Mesenchymal stem cell (in vitro differentiated cells and primary cell): ENCODE data around the gene MAGEA11.
"Not testable (repeated sequence)": the region's sequence is repeated elsewhere in the genome, so short reads cannot be mapped to it uniquely, and the experiment has no call there.

ENCODE experiments used
- DNase-seq: peaks from one replicate; pipeline ENCODE4 v3.0.0-alpha.2; 2013
- H2AFZ ChIP-seq: one replicate; pipeline ENCODE4 v1.6.1; 2013; ENCODE audit warnings: low read depth, mild to moderate bottlenecking, control low read depth, inconsistent platforms, low read length, moderate library complexity
- H2AK5ac ChIP-seq: 2 replicates; pipeline ENCODE4 v1.6.1; 2013; ENCODE audit warnings: low read length, moderate library complexity, mild to moderate bottlenecking, inconsistent platforms; ENCODE audit not compliant: severe bottlenecking
- H2BK120ac ChIP-seq: one replicate; pipeline ENCODE4 v1.6.1; 2013; ENCODE audit warnings: low read depth, mild to moderate bottlenecking, inconsistent platforms, low read length, moderate library complexity
- H2BK12ac ChIP-seq, 2 experiments: one replicate each; pipeline ENCODE4 v1.6.1; 2013; ENCODE audit warnings: inconsistent platforms in 2 of 2, low read length in 2 of 2, mild to moderate bottlenecking in 2 of 2, moderate library complexity in 2 of 2, control low read depth in 1 of 2
- H2BK15ac ChIP-seq: one replicate; pipeline ENCODE4 v1.6.1; 2013; ENCODE audit warnings: mild to moderate bottlenecking, low read depth, inconsistent platforms; ENCODE audit not compliant: poor library complexity, severe bottlenecking
- H2BK5ac ChIP-seq: 2 replicates; pipeline ENCODE4 v1.6.1; 2013; ENCODE audit warnings: low read depth, mild to moderate bottlenecking, low read length, control low read depth, inconsistent platforms; ENCODE audit not compliant: poor library complexity, severe bottlenecking
- H3K14ac ChIP-seq, 2 experiments: one replicate each; pipeline ENCODE4 v1.6.1; 2013; ENCODE audit warnings: inconsistent platforms in 2 of 2, low read length in 2 of 2, control low read depth in 1 of 2, mild to moderate bottlenecking in 1 of 2, moderate library complexity in 1 of 2
- H3K18ac ChIP-seq, 2 experiments: one replicate each; pipeline ENCODE4 v1.6.1; 2013; ENCODE audit warnings: inconsistent platforms in 2 of 2, low read length in 2 of 2, control low read depth in 1 of 2, low read depth in 1 of 2, mild to moderate bottlenecking in 1 of 2
- H3K23ac ChIP-seq, 2 experiments: one replicate each; pipeline ENCODE4 v1.6.1; 2013; ENCODE audit warnings: inconsistent platforms in 2 of 2, low read length in 2 of 2, mild to moderate bottlenecking in 2 of 2, moderate library complexity in 2 of 2, control low read depth in 1 of 2
- H3K27ac ChIP-seq: 2 replicates; pipeline ENCODE4 v1.5.1; 2013; ENCODE audit warnings: mild to moderate bottlenecking, moderate library complexity, low read length, control low read depth, inconsistent platforms; ENCODE audit not compliant: poor library complexity, severe bottlenecking
- H3K27me3 ChIP-seq, 2 experiments: 2 replicates each; pipeline versions ENCODE4 v1.6.1 to v1.7.0; 2013; ENCODE audit warnings: low read length in 2 of 2, mild to moderate bottlenecking in 2 of 2, moderate library complexity in 2 of 2, control low read depth in 1 of 2, inconsistent platforms in 1 of 2; ENCODE audit not compliant: control insufficient read depth in 1 of 2, insufficient read depth in 1 of 2
- H3K36me3 ChIP-seq, 2 experiments: 2 replicates each; pipeline versions ENCODE4 v1.6.1 to v1.7.0; 2013; ENCODE audit warnings: low read length in 2 of 2, control low read depth in 1 of 2, inconsistent platforms in 1 of 2, low read depth in 1 of 2, mild to moderate bottlenecking in 1 of 2; ENCODE audit not compliant: insufficient read depth in 2 of 2, control insufficient read depth in 1 of 2
- H3K4ac ChIP-seq, 2 experiments: one replicate each; pipeline ENCODE4 v1.6.1; 2013; ENCODE audit warnings: inconsistent platforms in 2 of 2, low read length in 2 of 2, mild to moderate bottlenecking in 2 of 2, moderate library complexity in 2 of 2, control low read depth in 1 of 2, low read depth in 1 of 2
- H3K4me1 ChIP-seq: 2 replicates; pipeline ENCODE4 v1.6.1; 2013; ENCODE audit warnings: low read depth, low read length, control low read depth; ENCODE audit not compliant: control insufficient read depth, insufficient read depth
- H3K4me2 ChIP-seq: 2 replicates; pipeline ENCODE4 v1.6.1; 2013; ENCODE audit warnings: low read length, mild to moderate bottlenecking, inconsistent platforms; ENCODE audit not compliant: poor library complexity, severe bottlenecking
- H3K4me3 ChIP-seq, 2 experiments: 2 replicates each; pipeline versions ENCODE4 v1.5.1 to v1.7.0; 2013; ENCODE audit warnings: low read length in 2 of 2, mild to moderate bottlenecking in 2 of 2, control low read depth in 1 of 2, low read depth in 1 of 2; ENCODE audit not compliant: insufficient read depth in 1 of 2
- H3K79me1 ChIP-seq: replicated peaks from 2 replicates; pipeline ENCODE4 v1.6.1; 2013; ENCODE audit warnings: mild to moderate bottlenecking, control low read depth, low read length, inconsistent platforms; ENCODE audit not compliant: poor library complexity, severe bottlenecking
- H3K9ac ChIP-seq: 2 replicates; pipeline ENCODE4 v1.7.0; 2013; ENCODE audit warnings: mild to moderate bottlenecking, low read length, moderate library complexity
- H3K9me3 ChIP-seq: 2 replicates; pipeline ENCODE4 v1.7.0; 2013; ENCODE audit warnings: mild to moderate bottlenecking, low read length; ENCODE audit not compliant: control insufficient read depth
- H4K8ac ChIP-seq: one replicate; pipeline ENCODE4 v1.6.1; 2013; ENCODE audit warnings: inconsistent platforms, mild to moderate bottlenecking, low read length, moderate library complexity
- H4K91ac ChIP-seq: one replicate; pipeline ENCODE4 v1.6.1; 2013; ENCODE audit warnings: mild to moderate bottlenecking, low read length, inconsistent platforms
- WGBS: methylation state at CpG from one replicate; pipeline ENCODE4 v1.1.7; 2013; ENCODE audit warnings: mixed read lengths; 5-methylcytosine and 5-hydroxymethylcytosine counted together

The MAGEA11 gene

GRCh38 chrX:149718757-149719156 is 6.9 kb downstream of the MAGEA11 start:
- Histone ChIP-seq H2BK12ac (no peak overlapping the region), H3K27me3 (no peaks in the 10 kb centered on the region), H3K4ac (no peak overlapping the region), H3K36me3 (no peaks in the 10 kb centered on the region), H3K14ac (no peak overlapping the region), H3K23ac (no peak overlapping the region), H3K4me1 (peaks cover 1% of the 10 kb centered on the region), H2BK120ac (no peak overlapping the region), H3K4me3 (no peak overlapping the region), H2AFZ (no peak overlapping the region), H2BK15ac (no peak overlapping the region), H2AK5ac (no peak overlapping the region), H4K8ac (no peak overlapping the region), H3K18ac (no peak overlapping the region), H3K4me2 (no peak overlapping the region), H4K91ac (no peak overlapping the region), H3K27ac (no peak overlapping the region), H3K9me3 (no peaks in the 10 kb centered on the region), H3K79me1 (no peaks in the 10 kb centered on the region), H2BK5ac (no peak overlapping the region), H3K9ac (no peak overlapping the region)
- 86% methylated on average over 1 of the region's 1 CpG for WGBS
- no peak for DNase-seq

DNA sequence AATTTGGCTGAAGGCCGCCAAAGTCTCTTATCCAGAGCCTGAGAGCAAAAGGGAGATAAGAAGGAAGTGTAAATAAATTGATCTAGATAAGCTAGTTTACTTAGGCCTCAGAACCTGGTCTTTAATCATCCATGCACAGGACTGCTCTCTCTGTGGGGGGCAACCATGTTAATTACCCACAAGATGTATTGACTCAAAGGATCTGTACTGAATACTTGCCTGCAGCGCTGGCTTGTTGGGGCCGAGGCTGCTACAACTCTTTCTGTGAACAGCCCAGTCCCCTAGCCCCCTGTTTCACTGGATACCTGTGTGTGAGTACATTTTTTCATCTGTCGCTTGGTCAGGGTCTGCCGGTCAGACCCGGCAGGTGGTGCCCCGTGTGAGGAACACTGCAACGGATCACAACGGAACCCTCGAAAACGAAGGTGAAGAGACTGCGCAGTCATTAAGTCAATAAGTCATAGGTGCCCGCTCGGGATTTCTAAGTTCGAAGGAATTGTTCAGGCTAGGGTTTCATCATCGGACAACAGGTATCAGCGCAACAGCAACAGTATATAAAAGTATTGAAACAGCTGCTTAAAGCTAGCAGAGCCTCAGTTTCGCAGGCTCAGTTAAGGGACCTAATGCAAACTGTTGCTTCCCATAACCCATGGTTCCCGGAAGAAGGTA is 8.3 kb downstream of the MAGEA11 start:
- no peak overlapping the region for H2BK5ac ChIP-seq
- H3K27ac ChIP-seq = no peak overlapping the region
- H2AFZ ChIP-seq = no peak overlapping the region
- no peak overlapping the region for H3K4me2 ChIP-seq
- H3K27me3 ChIP-seq = no peaks in the 10 kb centered on the region
- no peak overlapping the region for H3K14ac ChIP-seq
- no peak overlapping the region for H2BK120ac ChIP-seq
- H3K79me1 ChIP-seq = no peaks in the 10 kb centered on the region
- no peak overlapping the region for H4K91ac ChIP-seq
- no peak overlapping the region for H3K9ac ChIP-seq
- no peak overlapping the region for H3K4me3 ChIP-seq
- H3K23ac ChIP-seq = no peak overlapping the region
- no peaks in the 10 kb centered on the region for H3K9me3 ChIP-seq
- no peaks in the 10 kb centered on the region for H3K36me3 ChIP-seq
- no peak for DNase-seq
- no peaks in the 10 kb centered on the region for H3K4me1 ChIP-seq
- no peak overlapping the region for H3K4ac ChIP-seq
- H3K18ac ChIP-seq = no peak overlapping the region
- 59% methylated on average over 18 of the region's 19 CpGs for WGBS
- no peak overlapping the region for H2BK15ac ChIP-seq
- H4K8ac ChIP-seq = no peak overlapping the region
- no peak overlapping the region for H2AK5ac ChIP-seq
- H2BK12ac ChIP-seq = no peak overlapping the region

DNA sequence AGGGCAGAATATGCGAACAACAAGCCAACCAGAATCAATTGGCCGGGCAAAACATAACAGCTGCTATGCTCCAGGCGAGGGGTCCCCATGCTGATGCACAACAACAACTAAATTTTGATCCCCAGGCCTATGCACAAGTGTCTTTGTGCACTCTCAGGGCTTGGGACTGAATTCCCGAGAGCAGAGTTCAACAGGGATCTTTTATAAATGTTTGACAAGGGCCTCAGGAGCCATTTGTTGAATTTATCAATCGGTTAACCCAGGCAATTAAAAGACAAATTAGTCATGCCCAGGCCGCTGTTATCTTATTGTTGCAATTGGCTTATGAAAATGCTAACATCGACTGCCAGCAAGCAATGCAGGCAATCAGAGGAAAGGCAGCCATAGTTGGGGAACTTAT is 9.4 kb downstream of the MAGEA11 start:
- H3K79me1 ChIP-seq, H3K14ac ChIP-seq, H2BK15ac ChIP-seq, H3K9ac ChIP-seq, H3K4me1 ChIP-seq, H2AFZ ChIP-seq, H2BK12ac ChIP-seq, H3K27ac ChIP-seq, H3K4me2 ChIP-seq, H3K23ac ChIP-seq, H4K8ac ChIP-seq, H3K4me3 ChIP-seq, H3K9me3 ChIP-seq, H3K36me3 ChIP-seq, H4K91ac ChIP-seq, H2BK120ac ChIP-seq, DNase-seq, H2AK5ac ChIP-seq, H2BK5ac ChIP-seq, H3K4ac ChIP-seq, H3K27me3 ChIP-seq, H3K18ac ChIP-seq: not testable (repeated sequence)
- WGBS = 84% methylated on average over 7 of the region's 7 CpGs

GRCh38 chrX:149721778-149722177 is 9.9 kb downstream of the MAGEA11 start:
- Histone ChIP-seq H3K27ac (no peak overlapping the region), H2BK120ac (no peak overlapping the region), H2BK12ac (no peak overlapping the region), H3K14ac (no peak overlapping the region), H2AFZ (no peak overlapping the region), H3K9me3 (no peaks in the 10 kb centered on the region), H3K4ac (no peak overlapping the region), H2AK5ac (no peak overlapping the region), H4K8ac (no peak overlapping the region), H3K27me3 (no peaks in the 10 kb centered on the region), H3K79me1 (no peaks in the 10 kb centered on the region), H3K4me1 (no peaks in the 10 kb centered on the region), H3K18ac (no peak overlapping the region), H3K4me2 (no peak overlapping the region), H3K36me3 (no peaks in the 10 kb centered on the region), H3K23ac (no peak overlapping the region), H2BK15ac (no peak overlapping the region), H2BK5ac (no peak overlapping the region), H3K4me3 (no peak overlapping the region), H4K91ac (no peak overlapping the region), H3K9ac (no peak overlapping the region)
- WGBS = 80% methylated on average over 7 of the region's 8 CpGs
- no peak for DNase-seq
